Stimulated activated CD4-positive, alpha-beta T cell treated with anti-CD3 and anti-CD28 coated beads, TNF-alpha, amount 100 ng/mL, for 24 hours (primary cell): ENCODE measurements around the gene GDF11.

ENCODE experiments used
- DNase-seq, 3 experiments: peaks; one replicate each; pipeline ENCODE4 v3.0.0-alpha.2; 2020; ENCODE audit warnings: low read depth in 3 of 3

Gene GDF11

GRCh38 chr12:55742719-55743405, at the start of gene GDF11:
GDF11 (plus strand) TSS chr12:55743122; CDS start chr12:55743317, 195 bp downstream.
- DNase-seq: peak in 2 of 3 experiments; percentile 54 to 75

- DNase-seq: no peak
These were observed 49.4 kb upstream of the GDF11 start for GRCh38 chr12:55693323-55694187.

GRCh38 chr12:55694188-55694515, 48.8 kb upstream of the GDF11 start:
- DNase-seq: no peak

GRCh38 chr12:55694651-55695050, 48.3 kb upstream of the GDF11 start:
- DNase-seq: no peak

- no peak for DNase-seq
These were observed 47.6 kb upstream of the GDF11 start for GRCh38 chr12:55695349-55695748.

GRCh38 chr12:55696141-55696540, 46.8 kb upstream of the GDF11 start:
- DNase-seq: no peak

GRCh38 chr12:55696796-55697462, 46.0 kb upstream of the GDF11 start:
- no peak for DNase-seq

GRCh38 chr12:55697686-55698085, 45.2 kb upstream of the GDF11 start:
- no peak for DNase-seq

GRCh38 chr12:55698241-55698955, 44.5 kb upstream of the GDF11 start:
- DNase-seq: no peak

GRCh38 chr12:55698965-55699364, 44.0 kb upstream of the GDF11 start:
- no peak for DNase-seq

- no peak for DNase-seq
These were observed 43.4 kb upstream of the GDF11 start for GRCh38 chr12:55699471-55700055.

- DNase-seq: no peak
These were observed 42.5 kb upstream of the GDF11 start for GRCh38 chr12:55700255-55701018.

GRCh38 chr12:55702861-55703260, 40.1 kb upstream of the GDF11 start:
- no peak for DNase-seq

GRCh38 chr12:55703288-55703687, 39.6 kb upstream of the GDF11 start:
- no peak for DNase-seq

- DNase-seq: no peak
These were observed 38.8 kb upstream of the GDF11 start for GRCh38 chr12:55703901-55704761.

GRCh38 chr12:55704824-55705718, 37.9 kb upstream of the GDF11 start:
- no peak for DNase-seq

- no peak for DNase-seq
These were observed 37.0 kb upstream of the GDF11 start for GRCh38 chr12:55705782-55706402.

- no peak for DNase-seq
These were observed 36.2 kb upstream of the GDF11 start for GRCh38 chr12:55706568-55707218.
